ENCODE measurements around the gene UNC5C.

DNA sequence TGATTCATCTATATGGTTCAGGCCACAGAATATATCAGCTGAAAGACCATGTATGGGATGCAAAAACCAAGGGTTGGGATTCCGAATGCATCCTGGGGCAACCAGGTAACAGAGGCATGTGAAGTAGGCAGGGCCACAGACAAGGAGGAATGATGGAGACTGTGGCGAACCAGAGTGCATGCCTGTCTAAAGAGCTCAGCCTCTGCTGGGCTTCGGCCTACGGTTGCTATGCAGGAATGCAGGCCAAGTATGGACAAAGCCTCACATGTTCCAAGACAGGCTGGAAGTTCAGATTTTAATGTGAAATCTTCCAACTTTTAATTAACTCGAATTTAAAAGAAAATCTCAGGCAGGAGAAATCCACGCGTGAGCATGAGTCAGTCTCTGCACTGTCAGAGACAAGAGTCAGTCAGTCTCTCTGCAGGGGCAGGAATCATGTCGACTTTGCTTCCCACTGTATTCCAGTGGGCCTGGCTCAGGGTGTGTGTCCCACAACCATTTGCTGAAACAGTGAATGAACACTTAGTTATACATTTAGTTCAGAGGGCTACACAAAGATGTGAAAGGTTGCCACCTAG, 344.4 kb downstream of the UNC5C start:
- TF ChIP-seq POLR2A (IDR thresholded peaks at IDR 0.05; ENCODE audit: low read length) (no peak), GATA1 (IDR thresholded peaks at IDR 0.05; ENCODE audit: low read depth, low read length) (no peak)

Data from erythroblast (primary cell).